Measurements from ENCODE around the gene RBBP7.
A peak's percentile ranks its signal among the peaks of the same experiment; 100 is the strongest.

The RBBP7 gene

GRCh38 chrX:16862829-16863228 lies 7.3 kb downstream of the RBBP7 start:
- DNase-seq: no peak

DNA sequence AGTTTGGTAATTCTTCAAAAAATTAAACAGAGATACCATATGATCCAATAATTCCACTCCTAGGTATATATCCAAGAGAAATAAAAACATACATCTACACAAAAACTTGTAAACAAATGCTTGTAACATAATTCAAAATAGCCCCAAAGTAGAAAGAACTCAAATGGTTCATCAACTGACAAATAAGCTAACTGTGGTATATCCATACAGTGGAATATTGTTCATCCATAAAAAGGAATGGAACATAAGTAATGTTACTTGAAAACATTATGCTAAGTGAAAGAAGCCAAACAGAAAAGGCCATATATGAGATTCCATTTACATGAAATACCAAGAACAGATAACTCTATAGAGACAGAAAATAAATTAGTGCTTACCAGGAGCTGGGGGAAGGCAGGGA lies 13.4 kb downstream of the RBBP7 start:
- no peak for DNase-seq

DNA sequence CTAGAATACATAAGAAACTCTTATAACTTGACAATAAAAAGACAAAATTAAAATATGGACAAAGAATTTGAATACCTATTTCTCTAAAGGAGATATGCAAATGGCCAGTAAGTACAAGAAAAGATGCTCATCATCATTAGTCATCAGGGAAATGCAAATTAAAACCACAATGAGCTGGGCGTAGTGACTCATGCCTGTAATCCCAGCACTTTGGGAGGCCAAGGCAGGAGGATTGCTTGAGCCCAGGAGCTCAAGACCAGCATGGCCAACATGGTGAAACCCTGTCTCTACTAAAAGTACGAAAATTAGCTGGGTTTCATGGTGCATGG lies 14.1 kb downstream of the RBBP7 start:
- peak; percentile 65 for DNase-seq

DNA sequence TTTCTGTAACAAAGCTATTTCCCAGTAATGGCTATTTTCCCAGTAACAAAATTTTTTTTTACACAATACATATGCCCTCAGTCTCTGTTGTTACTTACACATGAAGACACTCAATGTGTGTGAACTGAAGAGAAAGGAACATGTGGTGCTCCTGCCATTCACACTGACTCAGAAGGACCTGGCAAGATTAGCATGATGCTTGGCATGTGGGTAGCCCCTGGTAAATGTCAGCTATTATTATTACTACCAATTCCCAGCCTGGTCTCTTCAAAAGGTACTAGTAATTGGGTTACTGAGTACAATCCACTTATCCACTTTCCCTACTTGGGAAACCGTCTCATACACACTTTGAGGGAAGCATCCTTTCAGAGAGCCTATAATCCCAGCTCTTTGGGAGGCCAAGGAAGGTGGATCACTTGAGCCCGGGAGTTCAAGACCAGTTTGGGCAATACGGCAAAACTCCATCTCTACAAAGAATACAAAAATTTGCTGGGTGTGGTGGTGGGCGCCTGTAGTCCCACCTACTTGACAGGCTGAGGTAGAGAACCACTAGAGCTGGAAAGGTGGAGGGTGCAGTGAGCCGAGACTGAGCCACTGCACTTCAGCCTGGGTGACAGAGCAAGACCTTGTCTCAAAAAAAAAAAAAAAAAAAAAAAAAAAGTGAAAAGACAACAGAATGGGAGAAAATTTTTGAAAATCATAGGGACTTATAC lies 14.6 kb downstream of the RBBP7 start:
- no peak for DNase-seq

DNA sequence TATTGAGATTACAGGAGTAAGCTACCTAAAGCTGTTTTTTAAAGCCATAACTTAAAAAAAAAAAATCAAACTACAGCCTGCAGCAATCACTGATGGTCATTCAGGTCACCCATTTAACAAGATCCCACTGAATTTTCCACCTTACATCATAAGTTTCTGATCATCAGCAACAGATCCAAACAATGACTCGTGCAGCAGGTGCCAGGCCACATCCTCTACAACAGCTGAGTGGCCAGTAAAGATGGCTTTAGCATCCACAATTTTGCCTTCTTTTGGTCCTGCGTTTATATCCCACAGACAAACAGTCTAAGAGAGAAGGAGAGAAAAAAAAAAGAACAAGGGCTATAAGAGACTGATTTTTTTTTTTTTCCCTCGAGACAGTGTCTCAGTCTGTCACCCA lies 16.6 kb downstream of the RBBP7 start:
- no peak for DNase-seq

GRCh38 chrX:16852617-16853179 lies 17.5 kb downstream of the RBBP7 start:
- DNase-seq: no peak

DNA sequence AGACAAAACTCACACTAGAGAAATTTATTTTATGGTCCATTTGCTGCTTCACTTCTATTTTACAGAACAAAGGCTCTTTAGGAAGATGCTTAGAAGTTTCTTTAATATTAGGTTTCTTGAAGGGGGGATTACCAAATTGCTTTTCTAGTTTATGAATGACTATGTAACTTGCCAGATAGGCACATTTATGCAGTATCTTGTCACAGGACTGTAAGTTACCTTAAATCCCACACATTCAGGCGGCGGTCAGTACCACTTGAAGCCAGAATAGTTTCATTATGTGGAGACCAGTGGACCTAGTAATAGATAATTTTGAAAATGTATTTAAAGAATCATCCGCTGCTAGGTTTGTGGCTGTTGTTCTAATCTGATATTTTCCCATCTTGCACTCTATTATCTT lies 18.3 kb downstream of the RBBP7 start:
- no peak for DNase-seq

DNA sequence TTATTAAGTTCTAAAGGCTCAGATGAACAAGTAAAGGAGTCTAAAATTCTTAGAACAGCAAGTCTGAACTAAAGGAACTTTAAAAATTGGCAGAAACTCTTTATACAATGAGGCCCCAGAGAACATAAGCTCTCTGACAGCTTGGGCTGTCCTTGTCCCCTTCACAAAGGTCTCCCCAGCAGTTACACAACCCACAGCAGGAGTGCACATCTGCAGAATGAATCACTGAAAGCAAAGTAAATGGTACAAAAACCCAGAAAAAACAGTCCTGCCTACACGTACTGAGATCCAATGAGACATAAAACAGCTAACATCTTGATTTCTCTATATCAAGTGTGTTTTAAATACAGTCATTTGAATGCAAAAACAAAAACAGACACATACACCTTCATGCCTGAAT lies 18.7 kb downstream of the RBBP7 start:
- DNase-seq: no peak

- DNase-seq: no peak
These were observed 21.6 kb downstream of the RBBP7 start for GRCh38 chrX:16848541-16848940.

GRCh38 chrX:16845686-16846085 lies 24.5 kb downstream of the RBBP7 start:
- no peak for DNase-seq

GRCh38 chrX:16843208-16843909 lies 26.8 kb downstream of the RBBP7 start:
- no peak for DNase-seq

DNA sequence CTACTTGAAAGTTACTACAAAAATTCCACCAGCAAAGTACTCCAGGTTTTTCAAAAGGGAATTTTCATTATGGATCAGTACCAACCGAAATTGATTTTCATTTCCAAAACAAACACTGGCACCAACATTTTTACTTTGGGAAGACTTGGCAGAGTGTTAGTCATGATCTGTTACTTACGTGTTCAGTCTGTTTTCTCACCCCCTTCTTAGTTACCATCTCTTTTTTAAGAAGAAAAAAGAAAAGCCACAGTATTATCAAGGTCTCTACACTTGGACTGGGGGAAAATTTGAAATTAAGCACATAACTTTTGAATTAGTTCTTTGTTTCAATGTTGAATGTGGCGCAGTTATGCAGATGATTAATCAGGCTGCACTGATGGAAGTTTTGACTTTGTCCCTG lies 27.5 kb downstream of the RBBP7 start:
- no peak for DNase-seq

DNA sequence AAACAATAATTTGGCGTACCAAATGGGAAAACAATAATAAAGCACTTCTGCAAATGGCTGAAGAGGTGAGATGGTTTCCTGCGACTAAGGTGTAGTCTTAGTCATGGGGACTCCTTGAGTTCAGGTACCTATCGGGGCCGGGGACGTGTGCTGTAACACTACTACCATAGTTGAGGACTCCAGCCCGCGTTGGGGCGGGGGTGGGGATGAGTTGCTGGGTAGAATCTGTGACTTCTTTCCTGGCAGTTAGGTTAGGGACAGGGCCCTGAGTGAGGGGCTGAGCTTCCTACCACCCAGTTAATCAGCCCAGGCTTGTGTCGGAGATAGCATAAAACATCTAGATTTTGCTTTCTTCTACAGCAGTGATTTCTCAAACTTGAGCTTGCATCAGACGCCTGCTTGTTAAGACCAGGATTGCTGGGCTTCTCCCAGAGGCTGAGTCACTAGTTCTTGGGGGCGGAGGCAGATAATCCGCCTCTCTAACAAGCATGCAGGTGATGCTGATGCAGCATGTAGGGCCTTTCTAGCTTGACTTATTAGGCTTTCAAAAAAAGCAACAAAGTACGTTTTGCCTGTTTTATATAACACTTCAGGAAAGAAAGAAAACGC lies 30.2 kb downstream of the RBBP7 start:
- peak; percentile 61 for DNase-seq

DNA sequence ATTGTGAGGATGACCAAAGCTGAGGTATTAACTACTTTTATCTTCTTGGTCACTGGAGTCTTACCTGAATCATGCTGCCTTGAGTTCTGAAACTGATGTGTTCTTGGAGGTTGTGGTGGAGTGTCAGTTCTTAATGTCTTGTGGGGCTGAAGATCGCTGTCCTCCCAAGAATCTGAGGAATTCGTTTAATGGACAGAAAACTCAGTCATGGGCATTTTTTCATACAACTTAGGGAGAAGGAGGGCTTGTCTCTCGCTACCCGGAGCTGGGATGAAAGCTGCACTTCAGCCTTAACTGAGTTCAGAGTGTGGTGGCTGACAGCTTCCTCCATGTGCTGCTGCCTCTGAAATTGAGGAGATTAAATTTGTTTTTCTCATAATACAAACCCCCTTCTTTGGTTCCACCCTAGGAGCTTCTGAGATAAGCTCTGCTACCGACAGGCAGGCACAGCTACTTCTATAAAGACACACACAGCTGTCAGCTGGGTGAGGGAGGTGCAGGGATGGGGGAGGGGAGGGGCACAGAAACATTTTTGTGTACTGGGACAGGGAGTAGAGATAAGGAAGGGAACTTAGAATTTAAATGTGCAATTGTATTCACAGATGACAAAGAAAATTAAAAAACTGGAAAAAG lies 30.8 kb downstream of the RBBP7 start:
- DNase-seq: peak; percentile 61

DNA sequence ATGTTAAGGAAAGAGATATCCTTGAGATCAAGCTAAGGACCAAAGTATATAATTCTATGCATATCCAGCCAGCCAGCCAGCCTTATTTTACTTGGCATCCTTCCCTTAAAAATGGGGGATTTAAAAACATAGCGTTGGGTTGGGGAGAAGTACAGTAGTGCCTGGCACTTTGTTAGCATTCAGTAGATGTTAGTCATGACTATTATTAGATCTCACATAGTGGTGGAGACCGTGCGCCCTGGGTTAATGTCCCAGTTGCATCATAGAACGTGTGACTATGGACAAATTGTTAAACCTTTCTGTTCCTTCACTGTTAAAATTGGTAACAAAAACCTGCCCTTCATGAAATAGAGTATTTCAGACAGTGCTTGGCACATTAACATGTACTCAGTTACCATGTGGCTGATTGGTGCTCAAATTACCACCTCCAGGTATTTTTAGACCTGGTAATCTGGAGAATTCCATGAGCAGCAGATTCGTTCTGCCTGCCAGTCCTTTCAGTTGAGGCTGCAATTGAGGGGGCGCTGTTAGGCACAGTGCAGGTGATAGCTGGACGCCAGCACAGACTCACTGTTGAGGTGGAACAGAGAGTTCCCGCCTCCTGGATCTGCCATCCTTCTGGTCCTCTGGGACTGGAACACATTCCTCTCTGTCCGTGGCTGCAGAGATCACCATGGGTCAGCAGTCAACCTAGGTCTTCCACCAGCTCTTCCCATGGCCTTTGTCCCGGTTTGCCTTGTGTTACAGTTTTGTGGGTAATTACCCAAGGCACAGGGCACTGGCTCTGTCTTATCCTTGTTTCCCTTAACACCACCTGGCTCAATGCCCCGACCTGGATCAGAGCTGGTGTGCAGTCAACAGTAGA lies 31.7 kb downstream of the RBBP7 start:
- peak; percentile 93 for DNase-seq

DNA sequence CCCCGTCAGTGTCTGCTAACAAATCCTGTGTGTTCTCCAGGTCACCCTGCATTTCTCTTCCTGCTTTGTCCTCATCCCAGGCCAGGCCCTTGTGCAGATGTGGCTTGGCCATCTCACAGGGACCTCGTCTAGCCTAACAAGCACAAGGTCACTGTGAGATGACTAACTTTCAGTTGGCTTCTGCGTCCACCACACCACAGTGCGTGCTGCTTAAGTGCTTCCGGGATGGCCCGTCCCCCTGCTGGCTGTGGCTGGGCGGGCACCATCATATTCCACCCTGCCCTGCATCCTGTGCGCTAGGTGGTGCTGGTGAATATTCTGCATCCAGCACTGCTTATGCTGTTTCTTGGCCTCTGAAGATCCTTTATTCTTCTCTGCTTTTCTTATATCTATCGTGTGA lies 33.8 kb downstream of the RBBP7 start:
- peak; percentile 21 for DNase-seq

DNA sequence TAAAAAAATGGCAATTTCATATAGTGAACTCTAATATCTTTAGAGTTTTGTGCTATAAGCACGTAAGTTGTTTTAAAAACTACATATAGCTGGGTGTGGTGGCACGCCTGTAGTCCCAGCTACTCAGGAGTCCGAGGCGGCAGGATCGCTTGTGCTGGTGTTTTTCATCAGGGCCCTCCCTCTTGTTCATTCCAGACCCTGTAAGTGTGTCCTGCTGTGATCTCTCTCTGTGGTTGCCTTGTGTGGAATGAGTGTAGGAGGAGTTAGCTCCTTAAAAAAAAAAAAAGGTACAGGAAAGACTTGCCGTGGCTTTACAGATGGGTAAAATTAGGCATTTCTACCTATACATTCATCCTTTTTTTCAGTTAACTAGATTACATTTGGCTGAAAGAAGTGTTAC lies 35.4 kb downstream of the RBBP7 start:
- DNase-seq: peak; percentile 61

DNA sequence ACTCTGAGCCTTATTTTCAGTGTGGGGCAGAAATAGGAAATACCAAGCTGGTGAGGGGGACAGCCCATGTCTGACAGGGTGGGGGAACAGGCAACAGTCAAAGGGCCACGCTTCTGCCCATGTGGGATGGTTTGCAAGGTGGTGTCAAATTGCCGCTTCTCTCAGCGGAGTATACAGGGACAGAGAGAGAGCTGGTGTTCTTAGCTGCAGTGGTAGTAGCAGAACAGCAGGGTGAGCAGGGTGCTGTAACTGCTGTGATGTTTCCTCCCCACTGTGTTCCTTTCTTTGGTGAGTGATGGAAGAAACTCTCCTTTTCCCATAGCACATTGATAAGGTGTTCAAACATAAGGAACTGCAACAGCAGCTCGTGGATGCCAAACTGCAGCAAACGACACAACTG lies 37.9 kb downstream of the RBBP7 start:
- DNase-seq: peak; percentile 40

DNA sequence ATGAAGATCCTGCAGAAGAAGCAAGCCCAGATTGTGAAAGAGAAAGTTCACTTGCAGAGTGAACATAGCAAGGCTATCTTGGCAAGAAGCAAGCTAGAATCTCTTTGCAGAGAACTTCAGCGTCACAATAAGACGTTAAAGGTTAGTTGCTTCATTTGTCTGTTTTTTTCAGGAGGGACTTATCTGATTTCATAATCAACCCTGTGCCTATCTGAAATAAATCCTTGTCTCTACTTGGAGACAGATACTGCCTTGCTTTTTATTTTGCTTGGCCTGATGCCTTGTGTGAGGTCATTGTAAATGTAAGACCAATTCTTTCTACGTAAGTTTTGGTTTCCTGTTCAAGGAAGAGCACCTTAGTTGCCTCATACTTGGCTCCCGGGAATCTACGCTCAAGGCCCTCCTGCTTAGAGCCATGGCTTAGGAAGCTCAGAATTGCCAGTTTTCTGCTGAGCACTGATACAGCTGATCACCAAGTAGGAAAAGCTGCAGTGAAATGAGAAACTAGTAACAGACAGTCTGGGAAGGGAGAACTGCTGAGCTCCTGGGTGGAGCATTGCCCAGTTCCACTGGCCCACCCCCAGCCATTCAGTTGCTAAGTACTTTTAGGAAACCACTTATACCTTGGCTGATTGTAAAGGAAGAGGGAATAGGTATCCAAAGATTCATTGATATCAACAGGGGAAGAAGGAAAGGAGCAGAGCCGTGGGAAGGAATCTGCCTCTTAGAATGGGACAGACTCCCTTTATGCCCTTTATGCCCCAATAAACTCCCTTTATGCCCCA lies 41.8 kb downstream of the RBBP7 start:
- DNase-seq: peak; percentile 53

DNA sequence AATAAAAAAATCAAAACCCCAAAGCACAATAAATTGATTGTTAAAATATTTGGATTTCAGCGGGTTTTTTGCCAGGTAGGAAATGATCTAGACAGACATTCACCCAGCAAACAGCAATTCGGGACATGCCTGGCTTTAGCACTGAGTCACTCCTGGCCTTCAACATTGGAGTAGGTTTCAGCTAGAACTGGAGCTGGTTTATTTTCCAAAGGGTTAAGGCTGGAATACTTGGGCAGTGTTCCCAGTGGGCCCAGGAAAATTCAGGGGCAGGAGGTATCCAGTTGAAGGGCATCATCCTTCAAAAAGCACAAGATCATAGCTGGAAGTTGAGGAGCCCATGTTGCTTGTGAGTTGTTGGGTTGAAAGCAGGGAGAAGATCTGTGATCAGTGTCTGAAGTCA lies 42.9 kb downstream of the RBBP7 start:
- DNase-seq: peak; percentile 40

GRCh38 chrX:16826207-16826606 lies 44.0 kb downstream of the RBBP7 start:
- peak; percentile 42 for DNase-seq

Measured in fibroblast of skin of back (primary cell).